Stimulated activated CD4-positive, alpha-beta T cell treated with anti-CD3 and anti-CD28 coated beads, TNF-alpha, amount 100 ng/mL, for 1 hour (primary cell): Measurements from ENCODE around the gene SLC12A6.

ENCODE experiments used
- DNase-seq, 3 donors: peaks; one replicate each; pipeline ENCODE4 v3.0.0-alpha.2; 2020; ENCODE audit warnings: low read depth in 3 of 3, low spot score in 1 of 3

SLC12A6 gene

DNA sequence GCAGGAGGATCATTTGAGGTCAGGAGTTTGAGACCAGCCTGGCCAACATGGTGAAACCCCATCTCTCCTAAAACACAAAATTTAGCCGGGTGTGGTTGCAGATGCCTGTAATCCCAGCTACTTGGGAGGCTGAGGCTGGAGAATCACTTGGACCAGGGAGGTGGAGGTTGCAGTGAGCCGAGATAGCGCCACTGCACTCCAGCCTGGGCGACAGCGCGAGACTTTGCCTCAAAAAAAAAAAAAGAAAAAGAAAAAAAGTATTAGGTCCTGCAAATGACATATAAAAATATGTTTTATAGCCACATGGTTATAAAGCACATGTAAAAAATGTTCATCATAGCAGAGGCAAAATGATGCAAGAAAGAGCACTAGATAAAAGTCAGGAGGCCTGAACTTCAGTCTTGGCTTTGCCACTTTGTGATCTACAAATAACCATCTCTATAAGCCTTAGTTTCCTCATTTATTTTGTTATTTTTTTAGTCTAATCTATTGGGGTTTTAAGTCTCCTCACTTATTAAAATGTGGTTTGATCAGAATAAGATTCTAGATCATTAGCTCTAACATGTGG lies 4.9 kb downstream of the SLC12A6 start:
- DNase-seq = no peak

DNA sequence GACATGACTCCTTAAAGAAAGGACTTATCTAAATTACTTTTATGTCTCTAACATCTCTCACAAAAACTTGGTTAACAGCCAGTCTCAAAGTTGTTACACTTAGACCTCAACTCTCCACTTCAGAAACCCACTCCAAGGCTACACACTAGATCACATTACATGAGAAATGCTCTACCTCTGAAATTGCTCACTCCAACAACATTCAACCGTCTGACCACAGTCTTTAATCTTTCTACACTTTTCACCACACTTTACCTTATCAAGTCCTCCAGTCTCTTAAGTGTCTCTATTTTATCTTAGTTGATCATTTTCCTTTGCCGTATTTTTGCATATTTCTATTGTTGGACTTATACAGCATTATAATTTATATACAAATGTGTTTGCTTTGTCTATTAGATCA lies 5.8 kb downstream of the SLC12A6 start:
- DNase-seq = no peak

DNA sequence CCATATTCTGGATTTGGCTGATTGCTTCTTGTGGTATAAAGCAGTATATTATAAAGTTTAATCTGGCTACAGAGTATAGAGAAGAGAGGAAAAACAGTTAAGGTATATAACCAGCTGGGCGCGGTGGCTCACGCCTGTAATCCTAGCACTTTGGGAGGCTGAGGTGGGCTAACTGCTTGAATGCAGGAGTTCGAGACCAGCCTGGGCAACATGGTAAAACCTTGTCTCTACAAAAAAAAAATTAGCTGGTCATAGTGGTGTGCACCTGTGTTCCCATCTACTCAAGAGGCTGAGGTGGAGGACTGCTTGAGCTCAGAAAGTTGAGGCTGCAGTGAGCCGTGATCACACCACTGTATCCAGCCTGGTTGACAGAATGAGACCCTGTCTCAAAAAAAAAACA lies 7.3 kb downstream of the SLC12A6 start:
- DNase-seq = no peak

GRCh38 chr15:34329006-34329405 lies 8.6 kb downstream of the SLC12A6 start:
- no peak for DNase-seq

- no peak for DNase-seq
Measured at GRCh38 chr15:34327906-34328305, 9.7 kb downstream of the SLC12A6 start.

DNA sequence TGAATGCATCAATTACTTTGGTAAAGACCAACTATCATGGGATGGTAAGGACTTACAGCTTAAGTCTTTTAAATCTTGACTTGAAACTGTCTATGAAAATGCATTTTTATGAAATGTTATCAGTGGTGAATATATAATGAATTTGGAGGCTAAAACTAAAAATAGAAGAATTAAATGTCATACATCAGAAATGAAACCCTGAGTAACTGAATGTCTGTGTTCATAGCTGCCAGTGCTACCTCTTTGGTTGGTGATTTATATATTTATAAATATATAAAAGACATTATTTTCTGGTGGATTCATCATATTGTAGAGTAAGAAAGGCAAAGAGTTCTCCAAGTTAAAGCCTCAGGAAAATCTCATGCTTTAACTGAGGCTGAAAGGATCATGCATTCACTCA lies 12.2 kb downstream of the SLC12A6 start:
- DNase-seq = no peak

DNA sequence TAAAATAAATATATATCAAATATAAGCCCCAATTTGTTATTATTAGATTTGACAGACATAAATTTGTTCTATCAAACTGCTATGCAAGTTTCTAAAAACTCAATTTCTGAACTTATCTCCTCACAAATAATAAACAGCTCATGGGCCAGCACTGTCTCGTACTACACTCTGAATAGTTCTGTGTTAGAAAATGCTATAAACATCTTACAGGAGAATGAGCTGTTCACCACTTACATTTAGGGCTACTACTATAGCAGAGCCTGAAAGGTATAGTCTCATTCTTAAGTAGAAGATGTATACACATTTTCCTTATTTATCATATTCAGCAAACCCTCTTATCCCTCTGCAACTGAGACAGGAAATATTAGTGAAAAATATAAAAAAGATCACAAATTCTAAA lies 12.6 kb downstream of the SLC12A6 start:
- no peak for DNase-seq

- DNase-seq = no peak
Measured at GRCh38 chr15:34323217-34323616, 14.4 kb downstream of the SLC12A6 start.

DNA sequence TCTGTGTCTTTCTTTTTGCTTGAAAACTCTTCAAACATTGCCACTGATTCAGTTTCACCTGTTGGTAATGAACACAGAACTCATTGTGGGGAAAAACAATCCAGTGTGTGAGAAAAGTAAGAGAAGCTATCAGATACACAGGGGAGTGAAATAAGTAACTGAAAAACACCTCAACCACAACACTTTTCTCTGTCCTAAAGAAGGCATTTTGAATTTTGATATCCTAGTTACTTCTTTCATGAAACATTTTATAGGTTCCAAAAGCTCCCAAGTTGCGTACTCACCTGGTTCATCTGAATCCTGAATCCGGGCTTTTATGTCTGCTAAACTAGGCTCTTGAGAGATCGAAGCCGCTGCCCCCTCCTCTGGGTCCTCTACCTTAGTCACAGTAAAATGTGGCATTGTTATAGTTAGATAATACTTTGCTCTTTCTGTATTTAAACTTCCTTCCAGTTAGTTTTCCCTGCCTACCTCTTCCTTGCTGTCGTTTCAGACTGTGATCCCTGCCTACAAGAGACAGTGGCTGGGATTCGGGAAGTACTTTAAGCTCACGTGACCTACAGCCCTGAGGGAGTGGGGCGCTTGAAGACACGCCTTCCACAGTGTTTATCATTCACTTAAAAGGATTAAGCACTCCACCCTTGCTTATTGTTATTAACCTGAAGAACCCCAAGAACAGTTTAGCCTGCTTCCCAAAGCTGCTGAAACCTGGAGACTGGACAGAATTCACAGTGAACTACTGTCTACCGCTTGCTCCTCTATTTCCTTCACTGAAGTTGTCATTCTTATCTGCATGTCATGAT lies 19.1 kb downstream of the SLC12A6 start:
- DNase-seq = no peak

- no peak for DNase-seq
Measured at GRCh38 chr15:34314491-34315490, 22.8 kb downstream of the SLC12A6 start.

GRCh38 chr15:34311563-34311962 lies 26.0 kb downstream of the SLC12A6 start:
- DNase-seq = no peak

GRCh38 chr15:34304613-34305012 lies 33.0 kb downstream of the SLC12A6 start:
- DNase-seq = no peak

DNA sequence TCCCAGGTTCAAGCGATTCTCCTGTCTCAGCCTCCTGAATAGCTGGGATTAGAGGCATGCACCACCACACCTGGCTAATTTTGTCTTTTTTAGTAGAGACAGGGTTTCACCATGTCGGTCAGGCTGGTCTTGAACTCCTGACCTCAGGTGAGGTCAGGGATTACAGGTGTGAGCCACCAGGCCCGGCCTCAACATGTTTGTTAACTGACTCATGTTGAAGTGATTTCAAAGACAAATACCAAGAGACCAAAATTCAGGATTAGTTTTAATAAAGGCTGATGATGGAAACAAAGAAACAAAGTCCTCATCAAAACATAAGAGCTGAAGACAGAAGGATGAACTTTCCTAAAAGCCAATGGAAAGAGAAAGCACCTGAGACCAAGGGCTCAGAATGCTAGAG lies 36.5 kb downstream of the SLC12A6 start:
- no peak for DNase-seq

DNA sequence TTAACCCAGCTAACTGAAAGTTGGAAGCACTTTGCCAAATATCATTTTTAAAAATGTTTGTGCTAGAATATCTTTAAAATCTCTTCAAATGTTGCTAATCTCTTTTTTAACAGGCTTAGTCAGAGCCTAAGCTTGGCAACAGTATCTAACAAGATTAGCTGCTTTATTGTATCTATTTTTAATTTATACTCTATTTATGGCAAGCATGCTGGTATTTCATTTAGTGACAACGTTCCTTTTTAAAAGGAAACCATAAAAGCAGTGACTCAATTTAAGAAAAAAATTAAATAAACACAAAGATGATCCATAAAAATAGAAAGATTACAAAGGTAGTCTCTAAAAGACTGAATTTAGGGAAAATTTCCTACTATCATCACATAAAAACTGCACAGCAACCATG lies 40.5 kb downstream of the SLC12A6 start:
- no peak for DNase-seq

DNA sequence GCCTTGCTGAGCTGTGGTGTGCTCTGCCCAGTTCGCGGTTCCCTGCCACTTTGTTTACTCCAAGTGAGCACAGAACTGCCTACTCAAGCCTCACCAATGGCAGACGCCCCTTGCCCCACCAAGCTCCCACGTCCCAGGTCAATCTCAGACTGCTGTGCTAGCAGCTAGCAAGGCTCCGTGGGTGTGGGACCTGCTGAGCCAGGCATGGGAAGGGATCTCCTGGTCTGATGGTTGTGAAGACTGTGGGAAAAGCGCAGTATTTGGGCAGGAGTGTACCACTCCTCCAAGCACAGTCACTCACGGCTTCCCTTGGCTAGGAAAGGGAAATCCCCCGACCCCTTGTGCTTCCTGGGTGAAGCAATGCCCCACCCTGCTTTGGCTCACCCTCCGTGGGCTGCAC lies 45.0 kb downstream of the SLC12A6 start:
- no peak for DNase-seq

GRCh38 chr15:34284937-34285336 lies 52.6 kb downstream of the SLC12A6 start:
- DNase-seq = no peak

DNA sequence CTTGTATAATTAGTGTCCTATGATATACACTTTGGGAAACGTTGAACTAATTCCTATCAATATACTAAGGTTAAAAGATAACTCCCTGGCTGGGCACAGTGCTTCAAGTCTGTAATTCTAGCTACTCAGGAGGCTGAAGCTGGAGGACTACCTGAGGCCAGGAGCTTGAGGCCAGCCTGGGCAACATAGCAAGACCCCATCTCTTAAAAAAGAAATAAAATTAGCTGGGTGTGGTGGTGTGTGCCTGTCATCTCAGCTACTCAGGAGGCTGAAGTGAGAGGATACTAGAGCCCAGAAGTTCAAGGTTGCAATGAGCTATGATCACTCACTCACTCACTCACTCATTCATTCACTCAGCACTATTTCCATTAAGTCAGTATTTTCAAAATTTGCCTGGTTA lies 55.2 kb downstream of the SLC12A6 start:
- DNase-seq = no peak

- no peak for DNase-seq
Measured at GRCh38 chr15:34280193-34280592, 57.4 kb downstream of the SLC12A6 start.

DNA sequence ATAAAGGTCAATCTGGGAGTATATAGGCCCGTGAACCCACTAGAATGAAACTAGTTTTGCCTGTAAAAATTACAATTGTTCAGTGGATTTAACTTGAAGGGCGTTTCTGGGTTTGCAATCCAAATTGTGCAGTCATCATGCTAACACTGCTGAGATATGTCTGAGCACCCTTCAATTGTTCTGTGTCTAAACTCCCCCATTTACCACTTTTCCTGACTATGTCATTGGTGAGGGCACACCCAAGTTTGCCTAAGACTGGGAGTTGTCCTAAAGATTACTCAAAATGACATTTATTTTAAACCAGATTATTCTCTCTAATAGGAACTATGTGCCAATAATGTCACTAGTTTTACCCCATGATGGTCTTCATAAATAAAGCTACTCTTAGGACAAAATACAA lies 58.2 kb downstream of the SLC12A6 start:
- no peak for DNase-seq

DNA sequence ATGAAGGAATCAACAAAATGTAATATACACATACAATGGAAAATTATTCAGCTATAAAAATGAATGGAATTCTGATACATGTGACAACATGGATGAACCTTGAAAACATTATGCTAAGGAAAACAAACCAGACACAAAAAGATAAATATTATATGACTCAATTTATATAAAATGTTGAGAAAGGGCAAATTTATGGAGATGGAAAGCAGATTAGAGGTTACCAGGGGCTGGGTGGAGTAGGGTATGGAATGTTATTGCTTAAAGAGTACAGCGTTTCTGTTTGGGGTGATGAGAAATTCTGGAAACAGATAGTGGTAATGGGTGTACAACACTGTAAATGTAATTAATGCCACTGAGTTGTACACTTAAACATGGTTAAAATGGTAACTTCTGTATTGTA lies 61.9 kb downstream of the SLC12A6 start:
- no peak for DNase-seq

DNA sequence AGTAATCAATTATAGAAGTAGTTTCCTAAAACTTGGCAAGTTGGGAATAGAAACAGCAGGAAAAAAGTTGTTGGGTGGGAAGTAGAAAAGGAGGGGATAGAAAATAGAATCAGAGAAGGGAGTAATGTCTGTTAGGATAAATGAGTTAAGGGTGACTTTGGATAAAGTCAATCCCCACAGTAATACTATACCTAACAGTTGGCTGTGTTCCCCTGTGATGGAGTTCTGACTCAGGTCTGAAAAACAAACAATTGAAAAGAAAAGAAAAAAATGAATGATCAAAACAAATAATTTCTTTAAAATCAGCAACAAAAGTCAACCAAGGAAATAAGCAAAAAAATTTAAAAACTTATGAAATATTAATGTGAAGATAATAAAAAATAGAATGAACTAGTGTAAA lies 62.4 kb downstream of the SLC12A6 start:
- DNase-seq = no peak

GRCh38 chr15:34271493-34271892 lies 66.1 kb downstream of the SLC12A6 start:
- no peak for DNase-seq
